ENCODE results near the gene CAMK4. TPM values are rescaled to one million over a fixed set of nuclear protein-coding genes. Genes with fewer than 3 reads are reported as not detected.

CAMK4 gene
- total and polyA plus RNA-seq, 2 of the 8 experiments (the other 6 are each of a cell fraction or from before 2014, with no cell fraction given) = 1.8 to 8.3 TPM

DNA sequence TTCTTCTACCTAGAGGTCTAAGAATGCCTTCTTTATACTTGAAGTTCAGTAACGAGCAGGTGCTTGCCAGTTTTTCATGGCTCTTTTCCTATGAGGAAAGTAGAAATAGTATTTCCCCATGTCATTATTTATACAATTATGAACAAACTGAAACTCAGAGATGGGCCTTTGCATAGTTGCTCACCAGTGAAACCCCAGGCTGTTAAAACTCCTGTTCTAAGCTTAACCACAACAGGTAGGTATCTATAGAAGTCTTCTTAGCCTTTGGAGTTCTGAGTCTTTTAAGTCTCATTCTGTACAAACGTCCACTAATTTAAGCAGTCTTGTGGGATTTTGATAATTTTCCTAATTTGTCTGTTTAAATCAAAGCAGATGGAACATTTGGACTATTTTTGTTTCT, 198.1 kb downstream of the CAMK4 start:
- no peaks in the 10 kb centered on the region for H3K27me3 ChIP-seq (replicated peaks in 1 of 4; ENCODE audit: control insufficient read depth in 3 of 4, extremely low read depth in 1 of 4, insufficient read depth in 3 of 4, low read length in 3 of 4)
- no peak overlapping the region for H4K5ac ChIP-seq (ENCODE audit: insufficient read length, low read depth, low read length)
- H2BK5ac ChIP-seq (ENCODE audit: low read depth, low read length) = no peak overlapping the region
- H3K56ac ChIP-seq (replicated peaks; ENCODE audit: insufficient read length, low read depth, low read length) = no peak overlapping the region
- no peak overlapping the region for H2BK15ac ChIP-seq (ENCODE audit: low read length)
- no peak overlapping the region for H4K8ac ChIP-seq (ENCODE audit: extremely low read depth, insufficient read depth, low read length)
- DNase-seq (ENCODE audit: low read depth in 1 of 2, low spot score in 2 of 2) = no peak
- H2AK5ac ChIP-seq (ENCODE audit: low read depth, low read length) = no peak overlapping the region
- H4K20me1 ChIP-seq (replicated peaks in 1 of 2; ENCODE audit: control insufficient read depth in 1 of 2, insufficient read depth in 2 of 2, low read length in 2 of 2) = no peaks in the 10 kb centered on the region
- no peak overlapping the region for H3K14ac ChIP-seq (ENCODE audit: insufficient read length)
- no peak overlapping the region for H3K4me2 ChIP-seq (ENCODE audit: insufficient read depth in 1 of 2, low read depth in 2 of 2, low read length in 2 of 2)
- H2AFZ ChIP-seq (ENCODE audit: low read length) = no peak overlapping the region
- H3K79me1 ChIP-seq (ENCODE audit: low read depth, low read length) = no peaks in the 10 kb centered on the region
- H3K4ac ChIP-seq (replicated peaks; ENCODE audit: insufficient read length, low read depth, low read length) = no peak overlapping the region
- no peak overlapping the region for H3K4me3 ChIP-seq (ENCODE audit: extremely low read depth in 1 of 4, insufficient read depth in 2 of 4, low read depth in 3 of 4, low read length in 4 of 4)
- H3K27ac ChIP-seq (ENCODE audit: low read depth, low read length) = no peak overlapping the region
- H3K23me2 ChIP-seq (ENCODE audit: low read depth, low read length) = no peaks in the 10 kb centered on the region
- no peaks in the 10 kb centered on the region for H3K36me3 ChIP-seq (ENCODE audit: control insufficient read depth in 2 of 4, insufficient read depth in 4 of 4, low read length in 3 of 4)
- no peak overlapping the region for H2BK120ac ChIP-seq (replicated peaks; ENCODE audit: low read depth, low read length)
- POLR2A ChIA-PET (ENCODE audit: partially characterized antibody) = no interaction called here
- no peaks in the 10 kb centered on the region for H3K79me2 ChIP-seq (ENCODE audit: control insufficient read depth in 1 of 2, insufficient read depth in 2 of 2, low read length in 2 of 2)
- H3K9me3 ChIP-seq (ENCODE audit: insufficient read depth in 2 of 2, low read depth in 1 of 2, low read length in 1 of 2) = no peaks in the 10 kb centered on the region
- no peak overlapping the region for H4K91ac ChIP-seq (replicated peaks; ENCODE audit: insufficient read length, low read length)
- CTCF ChIA-PET (ENCODE audit: partially characterized antibody) = interaction anchor here (0.7 kb wide), 1 partner anchor 97 kb away, joined by 3 read pairs; no protein-coding TSS in a partner anchor
- H2BK12ac ChIP-seq (ENCODE audit: low read depth, low read length) = no peak overlapping the region
- H3K18ac ChIP-seq (ENCODE audit: extremely low read depth, low read length) = no peak overlapping the region
- no peak for FAIRE-seq
- H2BK20ac ChIP-seq (ENCODE audit: low read length) = no peak overlapping the region
- H3K23ac ChIP-seq (ENCODE audit: insufficient read length) = no peak overlapping the region
- H3K9ac ChIP-seq (replicated peaks in 1 of 4; ENCODE audit: extremely low read depth in 1 of 4, low read depth in 3 of 4, low read length in 3 of 4) = no peak overlapping the region
- WGBS, 2 experiments (ENCODE audit: extremely low coverage in 1 of 2, insufficient coverage in 1 of 2, insufficient read length in 1 of 2, insufficient replicate concordance in 2 of 2, low coverage in 1 of 2, low lambda C conversion rate in 2 of 2, missing lambda C conversion rate in 1 of 2) = 81% methylated on average over 2 of the region's 2 CpGs; no CpG with 5 or more reads in 1 of the 2 experiments
- peaks cover 0 to 3% (median 0%) of the 10 kb centered on the region in 4 experiments; a peak in 3 of 7 replicates for H3K4me1 ChIP-seq (replicated peaks in 1 of 4; ENCODE audit: control insufficient read depth in 3 of 4, insufficient read depth in 4 of 4, low read length in 3 of 4)
- TF ChIP-seq SIRT6 (IDR thresholded peaks at IDR 0.05; ENCODE audit: low read length) (no peak), NANOG (IDR thresholded peaks at IDR 0.05; ENCODE audit: insufficient read depth, low read depth, low read length, poor library complexity, severe bottlenecking) (no peak), BCL11A (IDR thresholded peaks at IDR 0.05; ENCODE audit: low read depth in 2 of 2, low read length in 2 of 2) (no peak), GABPA (IDR thresholded peaks at IDR 0.05; ENCODE audit: borderline replicate concordance, insufficient read depth, low read length) (no peak), RNF2 (IDR thresholded peaks at IDR 0.05; ENCODE audit: borderline replicate concordance, low read depth, low read length, missing control alignments, poor library complexity, severe bottlenecking) (no peak), CEBPB (IDR thresholded peaks at IDR 0.05; ENCODE audit: low read depth, low read length) (no peak), JUND (IDR thresholded peaks at IDR 0.05; ENCODE audit: low read length) (no peak), MAFK (IDR thresholded peaks at IDR 0.05; ENCODE audit: low read depth, low read length) (no peak), ASH2L (IDR thresholded peaks at IDR 0.05; ENCODE audit: low read length) (no peak)
- TF ChIP-seq, protein P1, sequence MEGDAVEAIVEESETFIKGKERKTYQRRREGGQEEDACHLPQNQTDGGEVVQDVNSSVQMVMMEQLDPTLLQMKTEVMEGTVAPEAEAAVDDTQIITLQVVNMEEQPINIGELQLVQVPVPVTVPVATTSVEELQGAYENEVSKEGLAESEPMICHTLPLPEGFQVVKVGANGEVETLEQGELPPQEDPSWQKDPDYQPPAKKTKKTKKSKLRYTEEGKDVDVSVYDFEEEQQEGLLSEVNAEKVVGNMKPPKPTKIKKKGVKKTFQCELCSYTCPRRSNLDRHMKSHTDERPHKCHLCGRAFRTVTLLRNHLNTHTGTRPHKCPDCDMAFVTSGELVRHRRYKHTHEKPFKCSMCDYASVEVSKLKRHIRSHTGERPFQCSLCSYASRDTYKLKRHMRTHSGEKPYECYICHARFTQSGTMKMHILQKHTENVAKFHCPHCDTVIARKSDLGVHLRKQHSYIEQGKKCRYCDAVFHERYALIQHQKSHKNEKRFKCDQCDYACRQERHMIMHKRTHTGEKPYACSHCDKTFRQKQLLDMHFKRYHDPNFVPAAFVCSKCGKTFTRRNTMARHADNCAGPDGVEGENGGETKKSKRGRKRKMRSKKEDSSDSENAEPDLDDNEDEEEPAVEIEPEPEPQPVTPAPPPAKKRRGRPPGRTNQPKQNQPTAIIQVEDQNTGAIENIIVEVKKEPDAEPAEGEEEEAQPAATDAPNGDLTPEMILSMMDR (IDR thresholded peaks at IDR 0.05; ENCODE audit: control extremely low read depth in 1 of 3, insufficient read depth in 1 of 3, low read depth in 1 of 3, low read length in 3 of 3) = no peak
- TF ChIP-seq, protein P2, sequence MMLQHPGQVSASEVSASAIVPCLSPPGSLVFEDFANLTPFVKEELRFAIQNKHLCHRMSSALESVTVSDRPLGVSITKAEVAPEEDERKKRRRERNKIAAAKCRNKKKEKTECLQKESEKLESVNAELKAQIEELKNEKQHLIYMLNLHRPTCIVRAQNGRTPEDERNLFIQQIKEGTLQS (IDR thresholded peaks at IDR 0.05; ENCODE audit: insufficient read depth, low read depth, low read length) = no peak

Data from H1 (cell line).